RPMI7951 (cell line): ENCODE results near the gene ATXN1. TPM values are rescaled to one million over a fixed set of nuclear protein-coding genes. Genes with fewer than 3 reads are reported as not detected.
"Not testable (repeated sequence)": the region's sequence is repeated elsewhere in the genome, so short reads cannot be mapped to it uniquely, and the experiment has no call there.

ENCODE experiments used
- DNase-seq: peaks from one replicate; pipeline ENCODE4 v3.0.0-alpha.2; 2012; ENCODE audit warnings: low read depth
- total RNA-seq: library from RNA; depleted of rRNA; stranded (reverse); fragments of >200 nt; shearing (Covaris generic); gene quantifications from 2 replicates; pipeline ENCODE4 v1.2.3, GENCODE V29; 2014

ATXN1 gene
- total RNA-seq, 1 experiment from 2014 or later: 31.2 TPM

DNA sequence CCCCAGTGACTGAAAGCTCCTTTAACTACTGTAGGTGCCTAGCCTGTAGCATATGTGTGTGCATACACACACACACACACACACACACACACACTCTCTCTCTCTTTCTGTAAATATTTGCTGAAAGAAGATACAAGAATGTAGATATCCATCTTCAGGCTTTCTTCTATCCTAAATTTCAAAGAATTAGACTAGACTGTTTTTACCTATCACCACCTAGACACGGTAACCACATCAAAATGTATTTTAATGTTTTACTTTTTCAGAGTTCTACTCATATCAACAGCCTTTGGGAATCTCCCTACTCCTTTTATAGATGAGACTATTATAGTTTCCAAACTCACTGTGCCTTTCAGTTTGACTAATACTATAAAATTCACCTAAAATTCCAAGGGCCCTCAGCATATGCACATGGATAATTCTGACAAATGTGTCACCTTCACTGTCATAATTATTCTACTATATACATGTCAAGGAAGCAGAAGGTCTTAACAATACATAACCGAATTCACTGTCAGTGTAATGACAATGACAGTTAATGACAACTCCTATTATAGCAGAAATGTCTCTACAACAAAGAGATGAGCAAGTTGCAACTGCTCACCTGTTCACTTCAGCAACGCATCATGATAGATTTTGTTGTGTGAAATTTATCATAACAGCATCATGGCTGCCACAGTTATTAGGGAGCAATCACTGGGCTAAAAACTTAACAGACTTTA is 286.3 kb downstream of the ATXN1 start:
- DNase-seq: no peak

GRCh38 chr6:16473908-16474771 is 287.1 kb downstream of the ATXN1 start:
- DNase-seq: no peak

DNA sequence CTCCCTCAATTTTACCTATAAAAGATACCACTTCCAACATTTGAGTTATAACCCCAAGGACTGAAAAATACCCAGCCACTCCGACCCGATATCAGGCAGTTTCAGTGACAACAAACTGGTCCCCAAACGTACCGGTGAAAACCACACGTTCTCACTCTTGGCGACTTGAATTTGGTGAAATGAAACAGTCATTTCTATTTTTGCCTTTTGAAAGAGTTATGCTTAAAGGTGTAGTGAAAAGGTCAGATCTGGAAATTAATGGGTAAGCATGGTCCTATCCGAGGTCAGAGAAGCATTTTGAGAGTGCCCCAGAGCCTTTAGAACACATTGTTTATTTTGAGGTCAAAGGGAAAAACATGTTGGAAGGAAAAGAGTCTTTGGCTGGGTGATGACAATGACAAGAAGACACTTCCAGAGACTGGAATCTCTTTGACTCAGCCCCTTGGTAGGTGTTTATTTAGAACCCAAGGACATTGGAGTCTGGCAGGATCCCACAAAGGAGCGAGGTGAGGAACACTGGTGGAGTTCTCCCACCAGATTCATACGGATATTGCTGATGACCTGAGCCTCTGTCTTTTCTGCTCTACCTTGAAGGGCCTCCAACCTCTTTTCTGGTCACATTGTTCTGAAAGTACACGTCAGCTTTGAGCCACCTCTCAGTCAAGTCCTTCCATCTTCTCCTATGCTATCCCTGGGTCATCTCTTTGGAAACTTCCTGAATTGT is 287.9 kb downstream of the ATXN1 start:
- no peak for DNase-seq

- DNase-seq: no peak
Measured at GRCh38 chr6:16472349-16473069, 288.8 kb downstream of the ATXN1 start.

- DNase-seq: no peak
Measured at GRCh38 chr6:16471910-16472297, 289.4 kb downstream of the ATXN1 start.

GRCh38 chr6:16471222-16471909 is 289.9 kb downstream of the ATXN1 start:
- DNase-seq: no peak

GRCh38 chr6:16470502-16471221 is 290.6 kb downstream of the ATXN1 start:
- DNase-seq: no peak

- DNase-seq: no peak
Measured at GRCh38 chr6:16468991-16469615, 292.2 kb downstream of the ATXN1 start.

DNA sequence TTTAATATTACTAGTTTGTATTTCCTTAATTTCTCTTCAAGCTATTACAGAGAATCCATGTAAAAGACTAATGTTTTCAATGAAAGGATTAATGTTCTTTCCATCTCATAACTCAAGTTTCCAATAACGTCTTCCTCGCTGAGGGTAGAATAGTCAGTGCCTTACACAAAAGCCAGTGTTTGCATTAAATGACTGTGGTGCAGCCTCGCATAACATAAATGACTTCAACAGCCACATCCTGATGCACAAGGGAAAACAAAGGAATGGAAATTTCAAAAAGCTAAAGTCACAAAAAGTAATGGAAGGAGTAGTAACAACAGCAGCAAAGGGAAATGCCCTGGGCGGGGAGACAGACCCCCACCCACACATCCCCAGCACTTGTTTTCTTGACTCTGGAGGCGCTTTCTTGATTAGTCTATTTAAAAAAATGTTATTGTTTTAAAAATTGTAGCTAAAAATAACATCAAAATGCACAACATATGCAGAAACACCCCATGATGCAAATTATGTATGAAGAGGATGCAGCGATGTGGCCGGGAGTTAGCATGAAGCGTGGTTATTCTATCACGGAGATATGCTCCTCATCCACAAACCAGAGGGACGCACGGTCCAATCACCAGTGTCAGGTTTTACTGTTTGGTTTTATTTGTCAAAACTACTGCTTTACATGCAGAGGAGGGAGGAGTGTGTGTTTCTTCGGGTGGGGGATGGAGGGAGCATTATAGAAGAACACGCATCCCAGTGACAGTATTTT is 294.3 kb downstream of the ATXN1 start:
- peak; percentile 7 for DNase-seq

- no peak for DNase-seq
Measured at GRCh38 chr6:16464045-16464444, 297.2 kb downstream of the ATXN1 start.

DNA sequence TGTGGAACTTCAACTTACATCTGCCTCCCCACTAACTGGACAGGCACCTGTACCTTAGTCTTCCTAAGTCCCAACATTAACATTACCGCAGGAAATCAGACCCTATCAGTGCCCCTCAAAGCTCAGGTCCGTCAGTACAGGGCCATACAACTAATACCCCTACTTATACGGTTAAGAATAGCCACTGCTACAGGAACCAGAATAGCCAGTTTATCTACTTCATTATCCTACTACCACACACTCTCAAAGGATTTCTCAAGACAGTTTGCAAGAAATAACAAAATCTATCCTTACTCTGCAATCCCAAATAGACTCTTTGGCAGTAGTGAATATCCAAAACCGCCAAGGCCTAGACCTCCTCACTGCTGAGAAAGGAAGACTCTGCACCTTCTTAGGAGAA is 298.0 kb downstream of the ATXN1 start:
- DNase-seq: not testable (repeated sequence)

DNA sequence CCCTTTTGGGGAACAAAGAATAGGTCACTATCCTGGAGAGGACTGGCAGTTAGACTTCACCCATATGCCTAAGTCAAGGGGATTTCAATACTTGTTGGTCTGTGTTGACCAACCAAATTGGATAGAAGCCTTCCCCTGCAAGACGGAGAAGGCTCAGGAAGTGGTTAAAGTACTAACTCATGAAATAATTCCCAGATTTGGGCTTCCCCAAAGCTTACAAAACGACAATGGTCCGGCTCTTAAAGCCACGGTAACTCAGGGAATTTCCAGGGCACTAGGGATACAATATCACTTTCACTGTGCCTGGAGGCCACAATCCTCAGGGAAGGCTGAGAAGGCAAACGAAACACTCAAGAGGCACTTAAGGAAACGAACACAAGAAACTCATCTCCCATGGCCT is 299.8 kb downstream of the ATXN1 start:
- peak; percentile 53 for DNase-seq

DNA sequence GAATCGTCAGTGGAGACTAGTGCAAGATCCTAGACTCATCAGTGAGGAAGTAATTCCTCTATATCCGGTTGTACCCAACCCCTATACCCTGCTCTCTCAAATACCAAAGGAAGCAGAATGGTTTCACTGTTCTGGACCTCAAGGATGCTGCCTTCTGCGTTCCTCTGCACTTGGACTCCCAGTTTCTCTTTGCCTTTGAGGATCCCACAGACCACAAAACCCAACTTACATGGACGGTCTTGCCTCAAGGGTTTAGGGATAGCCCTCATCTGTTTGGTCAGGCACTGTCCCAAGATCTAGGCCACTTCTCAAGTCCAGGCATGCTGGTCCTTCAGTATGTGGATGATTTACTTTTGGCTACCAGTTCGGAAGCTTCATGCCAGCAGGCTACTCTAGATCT is 301.8 kb downstream of the ATXN1 start:
- DNase-seq: peak; percentile 19

DNA sequence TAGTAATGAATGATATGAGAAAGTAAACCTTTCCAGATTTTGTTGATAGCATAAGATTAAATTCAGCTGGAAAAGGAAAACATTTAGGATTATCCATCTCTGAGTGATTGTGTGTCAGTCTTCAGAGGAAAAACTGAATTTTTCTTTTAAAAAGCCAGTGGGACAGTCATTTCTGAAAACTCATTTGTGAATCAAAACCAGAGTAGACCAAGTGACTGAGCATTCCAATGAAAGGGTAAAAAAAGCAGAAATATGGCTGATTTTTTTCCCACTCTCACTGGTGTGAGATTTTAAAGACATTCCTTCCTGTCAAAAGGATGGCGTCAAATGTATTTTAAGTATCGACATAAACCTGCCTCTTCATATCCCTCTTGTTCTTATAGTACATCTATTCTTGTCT is 308.9 kb downstream of the ATXN1 start:
- no peak for DNase-seq

- DNase-seq: peak; percentile 73
Measured at GRCh38 chr6:16450821-16451220, 310.4 kb downstream of the ATXN1 start.

- peak; percentile 77 for DNase-seq
Measured at GRCh38 chr6:16450285-16450684, 311.0 kb downstream of the ATXN1 start.

- peak; percentile 29 for DNase-seq
Measured at GRCh38 chr6:16446273-16446672, 315.0 kb downstream of the ATXN1 start.

DNA sequence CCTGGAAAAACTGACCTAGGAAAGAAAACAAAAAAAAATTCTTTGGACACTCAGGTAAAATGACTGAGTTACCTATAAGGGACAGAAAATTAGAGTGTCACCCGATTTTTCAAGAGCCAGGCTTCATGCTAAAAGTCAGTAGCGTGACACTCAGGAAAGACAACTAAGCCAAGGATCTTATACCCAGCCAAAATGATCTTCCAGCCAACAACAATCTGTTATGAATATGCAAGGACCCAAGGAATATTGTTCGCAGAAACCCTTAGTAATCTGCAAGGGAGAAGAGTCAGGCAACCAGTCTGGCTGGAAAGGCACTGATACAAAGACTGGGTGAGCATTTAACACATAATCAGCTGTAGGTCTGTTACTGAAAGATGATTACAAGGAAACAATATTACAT is 319.2 kb downstream of the ATXN1 start:
- no peak for DNase-seq

DNA sequence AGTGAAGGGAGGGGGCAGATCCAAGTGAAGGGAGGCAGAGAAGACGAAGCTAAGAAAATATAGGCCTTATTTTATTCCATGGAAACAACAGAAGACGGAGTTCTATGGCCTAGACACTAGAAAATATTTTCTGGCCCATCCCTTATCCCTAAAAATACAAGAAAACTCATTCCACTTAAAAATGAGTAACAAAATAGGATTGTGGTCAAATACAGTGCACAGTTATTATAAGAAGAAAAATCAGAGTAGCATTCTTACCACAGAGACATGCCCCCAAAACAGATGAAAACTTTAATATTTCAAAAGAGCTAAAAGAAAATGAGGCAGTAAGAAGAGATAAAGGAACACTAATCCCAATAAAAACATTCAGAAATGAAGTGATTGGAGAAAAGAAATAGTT is 320.0 kb downstream of the ATXN1 start:
- DNase-seq: no peak
